Right atrium auricular region (tissue), 2 donors: ENCODE measurements around the gene CXCR5. TPM values are rescaled to one million over a fixed set of nuclear protein-coding genes. Genes with fewer than 3 reads are reported as not detected.
A peak's percentile ranks its signal among the peaks of the same experiment; 100 is the strongest.

ENCODE experiments used
- DNase-seq: peaks from one replicate; pipeline ENCODE4 v3.0.0-alpha.2; 2019; ENCODE audit warnings: low spot score
- H3K27ac ChIP-seq, 2 donors: fragments of 200-600 bp; sonication (generic); 1 replicate in 1 of 2; 2 replicates in 1 of 2; pipeline ENCODE4 v1.5.1; 2016 to 2019
- H3K27me3 ChIP-seq, 2 donors: fragments of 200-600 bp; sonication (generic); one replicate each; pipeline versions ENCODE4 v1.5.1 to v1.6.0; 2017 to 2019
- H3K36me3 ChIP-seq: fragments of 200-600 bp; sonication (generic); one replicate; pipeline ENCODE4 v1.5.1; 2016
- H3K4me1 ChIP-seq, 2 donors: fragments of 200-600 bp; sonication (generic); one replicate each; pipeline versions ENCODE4 v1.5.1 to v1.6.0; 2017 to 2019
- H3K4me3 ChIP-seq, 2 donors: fragments of 200-600 bp; sonication (generic); 1 replicate in 1 of 2; 2 replicates in 1 of 2; pipeline ENCODE4 v1.5.1; 2017 to 2019; ENCODE audit warnings: mild to moderate bottlenecking in 1 of 2, moderate library complexity in 1 of 2
- H3K9me3 ChIP-seq, 2 donors: fragments of 200-600 bp; sonication (generic); one replicate each; pipeline ENCODE4 v1.5.1; 2019
- total RNA-seq, 2 donors: library from RNA; depleted of rRNA; stranded (reverse); fragments of >200 nt; gene quantifications; one replicate each; pipeline ENCODE4 v1.1.0, GENCODE V29; 2016
- TF ChIP-seq, protein P1 (sequence below), 2 donors: fragments of 200-600 bp; sonication (generic); IDR thresholded peaks; one replicate each; pipeline ENCODE4 v1.5.1; 2019; ENCODE audit warnings: antibody characterized with exemption in 2 of 2

CXCR5 gene
- total RNA-seq, 2 donors from 2014 or later = 0.16 TPM; not detected in 1

- Histone ChIP-seq H3K27ac (no peak overlapping the region), H3K27me3 (no peaks in the 10 kb centered on the region), H3K4me3 (no peak overlapping the region), H3K4me1 (peaks cover 0 to 39% of the 10 kb centered on the region in 2 donors), H3K36me3 (no peaks in the 10 kb centered on the region), H3K9me3 (no peaks in the 10 kb centered on the region)
- TF ChIP-seq, protein P1, sequence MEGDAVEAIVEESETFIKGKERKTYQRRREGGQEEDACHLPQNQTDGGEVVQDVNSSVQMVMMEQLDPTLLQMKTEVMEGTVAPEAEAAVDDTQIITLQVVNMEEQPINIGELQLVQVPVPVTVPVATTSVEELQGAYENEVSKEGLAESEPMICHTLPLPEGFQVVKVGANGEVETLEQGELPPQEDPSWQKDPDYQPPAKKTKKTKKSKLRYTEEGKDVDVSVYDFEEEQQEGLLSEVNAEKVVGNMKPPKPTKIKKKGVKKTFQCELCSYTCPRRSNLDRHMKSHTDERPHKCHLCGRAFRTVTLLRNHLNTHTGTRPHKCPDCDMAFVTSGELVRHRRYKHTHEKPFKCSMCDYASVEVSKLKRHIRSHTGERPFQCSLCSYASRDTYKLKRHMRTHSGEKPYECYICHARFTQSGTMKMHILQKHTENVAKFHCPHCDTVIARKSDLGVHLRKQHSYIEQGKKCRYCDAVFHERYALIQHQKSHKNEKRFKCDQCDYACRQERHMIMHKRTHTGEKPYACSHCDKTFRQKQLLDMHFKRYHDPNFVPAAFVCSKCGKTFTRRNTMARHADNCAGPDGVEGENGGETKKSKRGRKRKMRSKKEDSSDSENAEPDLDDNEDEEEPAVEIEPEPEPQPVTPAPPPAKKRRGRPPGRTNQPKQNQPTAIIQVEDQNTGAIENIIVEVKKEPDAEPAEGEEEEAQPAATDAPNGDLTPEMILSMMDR (IDR thresholded peaks at IDR 0.05) = no peak
- DNase-seq = no peak
These were observed 47.9 kb downstream of the CXCR5 start for GRCh38 chr11:118931571-118931970.

DNA sequence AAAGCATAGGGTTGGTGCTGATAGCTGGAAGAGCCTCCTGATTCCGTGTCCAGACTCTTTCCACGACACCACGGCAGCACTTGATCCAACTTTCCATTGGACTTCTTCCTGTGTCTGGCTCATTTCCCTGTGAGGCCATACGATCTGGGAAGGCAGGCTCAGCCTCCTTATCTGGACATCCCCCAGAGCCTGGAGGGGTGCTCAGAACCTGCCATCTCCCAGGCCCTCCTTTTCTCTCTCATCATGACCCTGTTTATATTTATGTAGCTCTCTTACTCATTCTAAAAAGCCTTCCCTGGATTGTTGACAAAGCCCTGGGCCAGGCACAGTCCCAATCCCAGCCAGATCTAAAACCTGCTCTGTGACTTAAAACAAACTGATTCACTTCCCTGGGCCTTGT, 49.8 kb downstream of the CXCR5 start:
- Histone ChIP-seq H3K27me3 (no peaks in the 10 kb centered on the region), H3K4me1 (peaks cover 0 to 25% of the 10 kb centered on the region in 2 donors), H3K36me3 (no peaks in the 10 kb centered on the region), H3K27ac (peak overlapping the region; percentile 29 to 55), H3K9me3 (no peaks in the 10 kb centered on the region), H3K4me3 (no peak overlapping the region)
- no peak for DNase-seq
- TF ChIP-seq, protein P1 (IDR thresholded peaks at IDR 0.05) = no peak

DNA sequence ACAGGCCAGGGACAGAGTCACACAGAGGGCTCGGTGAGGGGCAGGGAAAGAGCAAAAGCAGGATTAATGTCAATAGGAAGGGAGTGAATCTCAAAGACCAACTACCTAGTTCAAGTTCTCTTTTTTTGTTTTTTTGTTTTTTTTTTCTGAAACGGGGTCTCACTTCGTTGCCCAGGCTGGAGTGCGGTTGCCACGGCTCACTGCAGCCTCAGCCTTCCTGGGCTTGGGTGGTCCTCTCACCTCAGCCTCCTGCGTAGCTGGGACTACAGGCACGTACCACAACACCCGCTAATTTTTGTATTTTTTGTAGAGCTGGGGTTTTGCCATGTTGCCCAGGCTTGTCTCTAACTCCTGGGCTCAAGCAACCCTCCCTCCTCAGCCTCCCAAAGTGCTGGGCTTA, 51.7 kb downstream of the CXCR5 start:
- no peak overlapping the region for H3K4me3 ChIP-seq
- H3K27ac ChIP-seq = no peak overlapping the region
- H3K4me1 ChIP-seq = peaks cover 0 to 19% of the 10 kb centered on the region in 2 donors
- H3K9me3 ChIP-seq = no peaks in the 10 kb centered on the region
- no peak for DNase-seq
- no peaks in the 10 kb centered on the region for H3K36me3 ChIP-seq
- TF ChIP-seq, protein P1 (IDR thresholded peaks at IDR 0.05) = no peak
- H3K27me3 ChIP-seq = no peaks in the 10 kb centered on the region

DNA sequence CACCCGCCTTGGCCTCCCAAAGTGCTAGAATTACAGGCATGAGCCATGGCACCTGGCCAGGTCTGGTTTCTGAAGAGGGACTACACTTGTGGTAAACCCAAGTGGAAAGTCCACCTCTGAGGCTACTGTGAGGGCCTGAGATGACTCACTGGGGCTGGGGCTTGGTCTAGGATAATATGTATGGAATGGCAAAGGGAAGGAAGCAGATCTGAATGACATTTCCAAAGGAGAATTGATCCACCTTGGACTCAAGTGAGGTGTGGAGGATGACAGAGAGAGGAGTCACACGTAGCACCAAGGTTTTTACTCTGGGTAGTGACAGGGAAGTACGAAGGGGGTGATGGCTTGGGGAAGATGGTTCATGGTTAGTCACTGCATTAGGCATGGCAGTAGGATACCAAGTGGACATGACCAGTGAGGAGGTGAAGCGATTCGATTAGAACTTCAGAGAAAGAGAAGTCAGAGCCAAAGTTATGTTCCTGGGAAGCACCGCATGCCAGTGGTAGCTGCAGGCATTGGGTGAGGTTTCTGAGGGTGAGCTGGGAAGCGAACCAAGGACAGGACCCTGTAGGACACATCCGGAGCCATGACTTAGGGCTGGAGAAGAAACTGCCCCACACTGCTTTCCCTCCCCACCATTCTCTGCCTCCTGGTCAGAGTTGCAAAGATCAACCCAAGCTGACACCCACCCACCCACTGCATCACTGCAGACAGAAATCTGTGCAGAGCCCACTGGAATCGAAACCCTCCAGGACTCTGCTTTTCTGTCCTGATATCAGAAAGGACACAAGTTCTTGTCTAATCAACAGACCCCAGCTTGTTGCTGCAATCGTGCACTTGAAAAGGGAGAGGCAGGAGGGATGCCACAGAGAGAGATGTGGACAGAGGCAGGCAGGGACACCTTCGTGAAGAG, 55.1 kb downstream of the CXCR5 start:
- Histone ChIP-seq H3K27ac (no peak overlapping the region), H3K4me3 (no peak overlapping the region), H3K4me1 (peaks cover 0 to 5% of the 10 kb centered on the region in 2 donors), H3K9me3 (no peaks in the 10 kb centered on the region), H3K27me3 (no peaks in the 10 kb centered on the region), H3K36me3 (no peaks in the 10 kb centered on the region)
- TF ChIP-seq, protein P1 (IDR thresholded peaks at IDR 0.05) = no peak
- no peak for DNase-seq

DNA sequence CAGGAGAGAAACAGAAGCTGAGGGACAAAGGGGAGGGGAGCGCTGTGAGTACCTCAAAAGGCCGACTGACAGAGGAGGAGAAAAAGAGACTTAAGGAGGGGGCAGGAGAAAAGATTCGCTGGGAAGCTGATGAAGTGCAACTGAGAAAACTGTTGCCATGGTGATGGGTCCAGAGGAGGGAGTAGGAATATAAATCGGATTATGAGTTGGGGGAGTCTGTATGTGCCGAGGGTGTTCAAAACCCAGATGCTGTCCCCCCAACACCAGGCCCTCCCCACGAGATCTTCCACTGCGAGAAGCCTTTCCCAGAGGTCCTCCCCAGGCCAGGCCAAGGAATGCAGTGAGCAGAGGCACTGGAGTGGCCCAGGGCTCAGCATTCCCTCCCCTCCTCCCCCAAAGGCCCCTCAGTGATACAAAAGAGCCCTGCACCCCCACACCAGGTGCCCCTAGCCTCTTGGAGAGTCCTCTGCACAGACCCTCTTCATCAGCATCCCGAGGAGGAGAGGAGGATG, 55.8 kb downstream of the CXCR5 start:
- no peak overlapping the region for H3K4me3 ChIP-seq
- H3K36me3 ChIP-seq = no peaks in the 10 kb centered on the region
- TF ChIP-seq, protein P1 (IDR thresholded peaks at IDR 0.05) = no peak
- DNase-seq = no peak
- H3K4me1 ChIP-seq = peaks cover 0 to 4% of the 10 kb centered on the region in 2 donors
- no peak overlapping the region for H3K27ac ChIP-seq
- H3K9me3 ChIP-seq = no peaks in the 10 kb centered on the region
- H3K27me3 ChIP-seq = no peaks in the 10 kb centered on the region
